Neural cell (in vitro differentiated cells): ENCODE data around the gene PRRG4. TPM values are rescaled to one million over a fixed set of nuclear protein-coding genes. Genes with fewer than 3 reads are reported as not detected.

Source experiments
- H2AFZ ChIP-seq: fragments of 200-600, 300-800 bp; sonication (generic), shearing (Covaris generic); 2 replicates; pipeline ENCODE4 v1.6.0; 2014; ENCODE audit warnings: low read depth, mild to moderate bottlenecking, antibody characterized with exemption, low read length, moderate library complexity
- H3F3A ChIP-seq: fragments of 200-600 bp; shearing (Covaris generic); 2 replicates; pipeline ENCODE4 v1.6.1; 2016; ENCODE audit warnings: mild to moderate bottlenecking, moderate library complexity, mixed read lengths, antibody characterized with exemption, low read length; ENCODE audit not compliant: insufficient read depth, poor library complexity, severe bottlenecking
- H3K27ac ChIP-seq: fragments of 200-600, 300-800 bp; sonication (generic), shearing (Covaris generic); 2 replicates; pipeline ENCODE4 v1.5.1; 2014; ENCODE audit warnings: mild to moderate bottlenecking, low read length, moderate library complexity
- H3K27me3 ChIP-seq: fragments of 300-800, 200-600 bp; sonication (generic), shearing (Covaris generic); 2 replicates; pipeline ENCODE4 v1.6.0; 2014; ENCODE audit warnings: mild to moderate bottlenecking, low read depth, low read length, moderate library complexity; ENCODE audit not compliant: insufficient read depth
- H3K36me3 ChIP-seq: fragments of 300-800, 200-600 bp; sonication (generic), shearing (Covaris generic); 2 replicates; pipeline ENCODE4 v1.5.1; 2014; ENCODE audit warnings: mild to moderate bottlenecking, antibody characterized with exemption, low read length, moderate library complexity; ENCODE audit not compliant: insufficient read depth
- H3K4me2 ChIP-seq: fragments of 300-800, 200-600 bp; sonication (generic), shearing (Covaris generic); 2 replicates; pipeline ENCODE4 v1.6.0; 2014; ENCODE audit warnings: mild to moderate bottlenecking, low read length
- H3K4me3 ChIP-seq: fragments of 300-800, 200-600 bp; sonication (generic), shearing (Covaris generic); 2 replicates; pipeline ENCODE4 v1.5.1; 2014; ENCODE audit warnings: mild to moderate bottlenecking, low read length, moderate library complexity
- H3K79me2 ChIP-seq: fragments of 200-600 bp; shearing (Covaris generic); replicated peaks from 2 replicates; pipeline ENCODE4 v1.6.0; 2014; ENCODE audit warnings: mild to moderate bottlenecking, low read length, moderate library complexity; ENCODE audit not compliant: insufficient read depth
- H3K9ac ChIP-seq: fragments of 300-800, 200-600 bp; sonication (generic), shearing (Covaris generic); 2 replicates; pipeline ENCODE4 v1.6.1; 2016; ENCODE audit warnings: mild to moderate bottlenecking, low read length, mixed read lengths
- H3K9me2 ChIP-seq: fragments of 200-600 bp; shearing (Covaris generic); 2 replicates; pipeline ENCODE4 v1.6.1; 2016; ENCODE audit warnings: mild to moderate bottlenecking, low read length, mixed read lengths; ENCODE audit not compliant: insufficient read depth
- H3K9me3 ChIP-seq: fragments of 200-600, 300-800 bp; sonication (generic), shearing (Covaris generic); 2 replicates; pipeline ENCODE4 v1.6.1; 2016; ENCODE audit warnings: mild to moderate bottlenecking, mixed run types, low read length, moderate library complexity, mixed read lengths
- H4K20me1 ChIP-seq: fragments of 200-600 bp; shearing (Covaris generic); 2 replicates; pipeline ENCODE4 v1.6.1; 2016; ENCODE audit warnings: mild to moderate bottlenecking, mixed run types; ENCODE audit not compliant: insufficient read depth
- EP300 ChIP-seq: fragments of 450-650 bp; conservative IDR thresholded peaks from 2 replicates; pipeline ENCODE4 v1.6.1; 2014; ENCODE audit warnings: antibody characterized with exemption, mild to moderate bottlenecking, moderate library complexity; ENCODE audit not compliant: poor library complexity, severe bottlenecking
- EZH2 ChIP-seq: fragments of 200-600, 300-800 bp; shearing (Covaris generic), sonication (generic); IDR thresholded peaks from 2 replicates; pipeline ENCODE4 v1.6.1; 2014; ENCODE audit warnings: antibody characterized with exemption, low read length, borderline replicate concordance, mild to moderate bottlenecking; ENCODE audit not compliant: insufficient read depth, poor library complexity, severe bottlenecking
- MXI1 ChIP-seq: fragments of 450-650 bp; conservative IDR thresholded peaks from 2 replicates; pipeline ENCODE4 v1.6.1; 2014; ENCODE audit warnings: antibody characterized with exemption, mild to moderate bottlenecking; ENCODE audit not compliant: poor library complexity, severe bottlenecking
- POLR2AphosphoS5 ChIP-seq: IDR thresholded peaks from 2 replicates; pipeline ENCODE4 v1.6.1; 2012
- RAD21 ChIP-seq: fragments of 450-650 bp; conservative IDR thresholded peaks from 2 replicates; pipeline ENCODE4 v1.6.1; 2014; ENCODE audit warnings: antibody characterized with exemption, mild to moderate bottlenecking, moderate library complexity
- SMC3 ChIP-seq: fragments of 450-650 bp; conservative IDR thresholded peaks from 2 replicates; pipeline ENCODE4 v1.6.1; 2014; ENCODE audit warnings: antibody characterized with exemption, mild to moderate bottlenecking, moderate library complexity; ENCODE audit not compliant: poor library complexity
- TAF1 ChIP-seq: IDR thresholded peaks from 2 replicates; pipeline ENCODE4 v1.6.1; 2012; ENCODE audit warnings: low read depth
- polyA plus RNA-seq: library from polyadenylated mRNA; depleted of rRNA; stranded (reverse); fragments of >200 nt; gene quantifications from 2 replicates; pipeline ENCODE4 v1.2.3, GENCODE V29; 2014
- TF ChIP-seq, protein P1 (sequence below): IDR thresholded peaks from 2 replicates; pipeline ENCODE4 v1.6.1; 2012; ENCODE audit warnings: borderline replicate concordance
- TF ChIP-seq, protein P2 (sequence below): fragments of 450-650 bp; IDR thresholded peaks from 2 replicates; pipeline ENCODE4 v1.5.1; 2014; ENCODE audit warnings: antibody characterized with exemption, mild to moderate bottlenecking, moderate library complexity; ENCODE audit not compliant: poor library complexity, severe bottlenecking

PRRG4 gene
- polyA plus RNA-seq, 1 donor from 2014 or later: not detected

- H3K9ac ChIP-seq: no peak overlapping the region
- H3K27ac ChIP-seq: no peak overlapping the region
- H3K36me3 ChIP-seq: no peaks in the 10 kb centered on the region
- TF ChIP-seq RAD21: no peak
- TF ChIP-seq, protein P1, sequence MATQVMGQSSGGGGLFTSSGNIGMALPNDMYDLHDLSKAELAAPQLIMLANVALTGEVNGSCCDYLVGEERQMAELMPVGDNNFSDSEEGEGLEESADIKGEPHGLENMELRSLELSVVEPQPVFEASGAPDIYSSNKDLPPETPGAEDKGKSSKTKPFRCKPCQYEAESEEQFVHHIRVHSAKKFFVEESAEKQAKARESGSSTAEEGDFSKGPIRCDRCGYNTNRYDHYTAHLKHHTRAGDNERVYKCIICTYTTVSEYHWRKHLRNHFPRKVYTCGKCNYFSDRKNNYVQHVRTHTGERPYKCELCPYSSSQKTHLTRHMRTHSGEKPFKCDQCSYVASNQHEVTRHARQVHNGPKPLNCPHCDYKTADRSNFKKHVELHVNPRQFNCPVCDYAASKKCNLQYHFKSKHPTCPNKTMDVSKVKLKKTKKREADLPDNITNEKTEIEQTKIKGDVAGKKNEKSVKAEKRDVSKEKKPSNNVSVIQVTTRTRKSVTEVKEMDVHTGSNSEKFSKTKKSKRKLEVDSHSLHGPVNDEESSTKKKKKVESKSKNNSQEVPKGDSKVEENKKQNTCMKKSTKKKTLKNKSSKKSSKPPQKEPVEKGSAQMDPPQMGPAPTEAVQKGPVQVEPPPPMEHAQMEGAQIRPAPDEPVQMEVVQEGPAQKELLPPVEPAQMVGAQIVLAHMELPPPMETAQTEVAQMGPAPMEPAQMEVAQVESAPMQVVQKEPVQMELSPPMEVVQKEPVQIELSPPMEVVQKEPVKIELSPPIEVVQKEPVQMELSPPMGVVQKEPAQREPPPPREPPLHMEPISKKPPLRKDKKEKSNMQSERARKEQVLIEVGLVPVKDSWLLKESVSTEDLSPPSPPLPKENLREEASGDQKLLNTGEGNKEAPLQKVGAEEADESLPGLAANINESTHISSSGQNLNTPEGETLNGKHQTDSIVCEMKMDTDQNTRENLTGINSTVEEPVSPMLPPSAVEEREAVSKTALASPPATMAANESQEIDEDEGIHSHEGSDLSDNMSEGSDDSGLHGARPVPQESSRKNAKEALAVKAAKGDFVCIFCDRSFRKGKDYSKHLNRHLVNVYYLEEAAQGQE: no peak
- TF ChIP-seq, protein P2, sequence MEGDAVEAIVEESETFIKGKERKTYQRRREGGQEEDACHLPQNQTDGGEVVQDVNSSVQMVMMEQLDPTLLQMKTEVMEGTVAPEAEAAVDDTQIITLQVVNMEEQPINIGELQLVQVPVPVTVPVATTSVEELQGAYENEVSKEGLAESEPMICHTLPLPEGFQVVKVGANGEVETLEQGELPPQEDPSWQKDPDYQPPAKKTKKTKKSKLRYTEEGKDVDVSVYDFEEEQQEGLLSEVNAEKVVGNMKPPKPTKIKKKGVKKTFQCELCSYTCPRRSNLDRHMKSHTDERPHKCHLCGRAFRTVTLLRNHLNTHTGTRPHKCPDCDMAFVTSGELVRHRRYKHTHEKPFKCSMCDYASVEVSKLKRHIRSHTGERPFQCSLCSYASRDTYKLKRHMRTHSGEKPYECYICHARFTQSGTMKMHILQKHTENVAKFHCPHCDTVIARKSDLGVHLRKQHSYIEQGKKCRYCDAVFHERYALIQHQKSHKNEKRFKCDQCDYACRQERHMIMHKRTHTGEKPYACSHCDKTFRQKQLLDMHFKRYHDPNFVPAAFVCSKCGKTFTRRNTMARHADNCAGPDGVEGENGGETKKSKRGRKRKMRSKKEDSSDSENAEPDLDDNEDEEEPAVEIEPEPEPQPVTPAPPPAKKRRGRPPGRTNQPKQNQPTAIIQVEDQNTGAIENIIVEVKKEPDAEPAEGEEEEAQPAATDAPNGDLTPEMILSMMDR: no peak
- no peak for TF ChIP-seq EP300
- TF ChIP-seq SMC3: no peak
- TF ChIP-seq TAF1: no peak
- TF ChIP-seq EZH2: no peak
- no peak for TF ChIP-seq MXI1
- no peak for TF ChIP-seq POLR2AphosphoS5
- no peaks in the 10 kb centered on the region for H3K9me3 ChIP-seq
- H3F3A ChIP-seq: no peaks in the 10 kb centered on the region
- no peaks in the 10 kb centered on the region for H3K79me2 ChIP-seq
- H2AFZ ChIP-seq: no peak overlapping the region
- H3K27me3 ChIP-seq: no peaks in the 10 kb centered on the region
- H3K9me2 ChIP-seq: no peaks in the 10 kb centered on the region
- no peak overlapping the region for H3K4me2 ChIP-seq
- no peak overlapping the region for H3K4me3 ChIP-seq
- no peaks in the 10 kb centered on the region for H4K20me1 ChIP-seq
Measured at GRCh38 chr11:32858731-32859130, 29.0 kb downstream of the PRRG4 start.

- Histone ChIP-seq H3K4me2 (no peak overlapping the region), H2AFZ (no peak overlapping the region), H3K27me3 (no peaks in the 10 kb centered on the region), H3F3A (no peaks in the 10 kb centered on the region), H3K9me3 (no peaks in the 10 kb centered on the region), H3K9ac (no peak overlapping the region), H3K27ac (no peak overlapping the region), H4K20me1 (no peaks in the 10 kb centered on the region), H3K36me3 (no peaks in the 10 kb centered on the region), H3K4me3 (no peak overlapping the region), H3K79me2 (no peaks in the 10 kb centered on the region), H3K9me2 (no peaks in the 10 kb centered on the region)
- TF ChIP-seq SMC3 (no peak), RAD21 (no peak), EZH2 (no peak), TAF1 (no peak), EP300 (no peak), POLR2AphosphoS5 (no peak), MXI1 (no peak)
- TF ChIP-seq, protein P2: no peak
- TF ChIP-seq, protein P1: no peak
Measured at GRCh38 chr11:32861850-32862577, 32.3 kb downstream of the PRRG4 start.
